ENCODE data around the gene GPR15. TPM values are rescaled to one million over a fixed set of nuclear protein-coding genes. Genes with fewer than 3 reads are reported as not detected.

The GPR15 gene
- total RNA-seq, 1 experiment from 2014 or later: not detected

GRCh38 chr3:98550833-98551232 is 19.1 kb downstream of the GPR15 start:
- Histone ChIP-seq H3K4ac (ENCODE audit: low read depth, low read length) (no peak overlapping the region), H3K23me2 (ENCODE audit: insufficient read length, low read depth, low read length, poor library complexity, severe bottlenecking) (no peaks in the 10 kb centered on the region), H3K9me3 (ENCODE audit: control insufficient read depth, low read depth, low read length) (no peaks in the 10 kb centered on the region), H3K79me2 (ENCODE audit: insufficient read depth, low read length) (no peaks in the 10 kb centered on the region), H4K5ac (ENCODE audit: insufficient read length, low read depth, low read length) (no peak overlapping the region), H4K8ac (replicated peaks; ENCODE audit: insufficient read length, low read depth, low read length) (no peak overlapping the region), H2BK12ac (ENCODE audit: insufficient read length, low read depth, low read length) (no peak overlapping the region), H3K27ac (ENCODE audit: insufficient read length, low read depth, low read length) (no peak overlapping the region), H3K4me2 (ENCODE audit: insufficient read depth, insufficient read length, low read length) (no peak overlapping the region), H2BK120ac (ENCODE audit: low read depth, low read length, poor library complexity, severe bottlenecking) (no peak overlapping the region), H3K27me3 (ENCODE audit: insufficient read depth, low read length) (no peaks in the 10 kb centered on the region), H2BK5ac (ENCODE audit: insufficient read length, low read length) (no peak overlapping the region), H3K18ac (ENCODE audit: insufficient read length, low read depth, low read length) (no peak overlapping the region), H3K9ac (ENCODE audit: extremely low read depth, insufficient read length, low read length) (no peak overlapping the region), H3K14ac (ENCODE audit: insufficient read depth, low read length) (no peak overlapping the region), H3K56ac (ENCODE audit: insufficient read length, low read depth, low read length) (no peak overlapping the region), H2AK5ac (ENCODE audit: insufficient read length, low read length) (no peak overlapping the region), H3K4me1 (ENCODE audit: insufficient read depth, low read length) (no peaks in the 10 kb centered on the region), H4K20me1 (ENCODE audit: control insufficient read depth, insufficient read depth, insufficient read length) (no peaks in the 10 kb centered on the region), H3T11ph (ENCODE audit: low read length) (no peak overlapping the region), H3K23ac (ENCODE audit: insufficient read length, low read depth, low read length) (no peak overlapping the region), H2BK20ac (ENCODE audit: low read depth, low read length, poor library complexity, severe bottlenecking) (no peak overlapping the region), H4K91ac (ENCODE audit: insufficient read length, low read depth, low read length) (no peak overlapping the region), H2BK15ac (ENCODE audit: low read depth, low read length) (no peak overlapping the region), H2AFZ (ENCODE audit: low read length) (no peak overlapping the region), H3K79me1 (ENCODE audit: insufficient read depth, low read depth, low read length, poor library complexity, severe bottlenecking) (no peaks in the 10 kb centered on the region)
- Mint-ChIP-seq H3K4me1 (peaks cover 0 to 5% of the 10 kb centered on the region in 2 experiments; a peak in 1 of 4 replicates), H3K9me3 (no peaks in the 10 kb centered on the region), H3K27me3 (ENCODE audit: low read depth) (no peaks in the 10 kb centered on the region), H3K4me3 (no peak overlapping the region), H3K27ac (peak overlapping the region in 1 of 3 experiments; percentile 49; a peak in 1 of 7 replicates), H3K36me3 (ENCODE audit: insufficient read depth in 1 of 3, low read depth in 3 of 3) (no peaks in the 10 kb centered on the region)
- DNase-seq: no peak
- WGBS (ENCODE audit: extremely low coverage, insufficient read length, low lambda C conversion rate): no CpG with 5 or more reads among the region's 3 CpGs
- TF ChIP-seq CTCF (conservative IDR thresholded peaks at IDR 0.05): no peak
